GM06990 (cell line): Measurements from ENCODE around the gene CUX1.
"Not testable (repeated sequence)": the region's sequence is repeated elsewhere in the genome, so short reads cannot be mapped to it uniquely, and the experiment has no call there.

Experiments used
- DNase-seq: peaks from one replicate; pipeline ENCODE4 v3.0.0-alpha.2; 2011; ENCODE audit not compliant: insufficient read length; ENCODE audit errors: extremely low read depth
- H3K27me3 ChIP-seq: replicated peaks from 2 replicates; pipeline ENCODE4 v1.6.0; 2011; ENCODE audit warnings: low read length; ENCODE audit not compliant: control insufficient read depth, insufficient read depth
- H3K36me3 ChIP-seq: 2 replicates; pipeline ENCODE4 v1.5.1; 2011; ENCODE audit warnings: low read length; ENCODE audit not compliant: control insufficient read depth, insufficient read depth
- H3K4me3 ChIP-seq: replicated peaks from 2 replicates; pipeline ENCODE4 v1.5.1; 2011; ENCODE audit warnings: low read depth, mild to moderate bottlenecking, control low read depth, low read length
- CTCF ChIP-seq: IDR thresholded peaks from 2 replicates; pipeline ENCODE4 v1.5.1; 2011; ENCODE audit warnings: low read length, control low read depth, mild to moderate bottlenecking, inconsistent platforms; ENCODE audit not compliant: insufficient read depth, poor library complexity, severe bottlenecking

CUX1 gene

GRCh38 chr7:101792051-101792681 is 25.3 kb upstream of the CUX1 start:
- Histone ChIP-seq H3K27me3 (no peaks in the 10 kb centered on the region), H3K4me3 (no peak overlapping the region), H3K36me3 (no peaks in the 10 kb centered on the region)
- no peak for TF ChIP-seq CTCF
- no peak for DNase-seq

- H3K36me3 ChIP-seq, DNase-seq, H3K4me3 ChIP-seq, H3K27me3 ChIP-seq: not testable (repeated sequence)
Observed at GRCh38 chr7:101792682-101793071, 24.7 kb upstream of the CUX1 start.

- Histone ChIP-seq H3K36me3 (no peaks in the 10 kb centered on the region), H3K27me3 (no peaks in the 10 kb centered on the region), H3K4me3 (no peak overlapping the region)
- DNase-seq: no peak
- no peak for TF ChIP-seq CTCF
Observed at GRCh38 chr7:101795461-101795860, 22.0 kb upstream of the CUX1 start.

GRCh38 chr7:101798173-101798572 is 19.3 kb upstream of the CUX1 start:
- DNase-seq, H3K36me3 ChIP-seq, H3K4me3 ChIP-seq, H3K27me3 ChIP-seq: not testable (repeated sequence)

GRCh38 chr7:101803203-101804087 is 14.0 kb upstream of the CUX1 start:
- TF ChIP-seq CTCF: no peak
- Histone ChIP-seq H3K4me3 (no peak overlapping the region), H3K27me3 (no peaks in the 10 kb centered on the region; the same call in 1 of the 2 replicates), H3K36me3 (no peaks in the 10 kb centered on the region)
- DNase-seq: no peak

- Histone ChIP-seq H3K36me3 (no peaks in the 10 kb centered on the region), H3K27me3 (no peaks in the 10 kb centered on the region; the same call in 1 of the 2 replicates), H3K4me3 (no peak overlapping the region)
- no peak for DNase-seq
- no peak for TF ChIP-seq CTCF
Observed at GRCh38 chr7:101804088-101804963, 13.1 kb upstream of the CUX1 start.
